WERI-Rb-1 (cell line): ENCODE results near the gene KMT5C.

Experiments used
- DNase-seq: peaks from one replicate; pipeline ENCODE4 v3.0.0-alpha.2; 2020
- H3K27ac ChIP-seq: fragments of 250-450 bp; sonication (Bioruptor Pico); 2 replicates; pipeline ENCODE4 v1.5.1; 2020; ENCODE audit warnings: mild to moderate bottlenecking, moderate library complexity
- H3K27me3 ChIP-seq: fragments of 250-450 bp; sonication (Bioruptor Pico); 2 replicates; pipeline ENCODE4 v1.5.1; 2021; ENCODE audit warnings: mild to moderate bottlenecking, low read depth, moderate library complexity; ENCODE audit not compliant: insufficient read depth, severe bottlenecking
- H3K36me3 ChIP-seq: fragments of 250-450 bp; sonication (Bioruptor Pico); 2 replicates; pipeline ENCODE4 v1.5.1; 2020; ENCODE audit warnings: mild to moderate bottlenecking, moderate library complexity
- H3K4me3 ChIP-seq: 2 replicates; pipeline ENCODE4 v1.5.1; 2011; ENCODE audit warnings: low read depth, mild to moderate bottlenecking, control low read depth, low read length
- H3K9me3 ChIP-seq: fragments of 250-450 bp; sonication (Bioruptor Pico); 2 replicates; pipeline ENCODE4 v1.5.1; 2021; ENCODE audit warnings: mild to moderate bottlenecking, moderate library complexity; ENCODE audit not compliant: severe bottlenecking
- TF ChIP-seq, protein P1 (sequence below): IDR thresholded peaks from 2 replicates; pipeline ENCODE4 v1.5.1; 2011; ENCODE audit warnings: low read depth, mild to moderate bottlenecking, control low read depth, inconsistent platforms, low read length

Gene KMT5C

DNA sequence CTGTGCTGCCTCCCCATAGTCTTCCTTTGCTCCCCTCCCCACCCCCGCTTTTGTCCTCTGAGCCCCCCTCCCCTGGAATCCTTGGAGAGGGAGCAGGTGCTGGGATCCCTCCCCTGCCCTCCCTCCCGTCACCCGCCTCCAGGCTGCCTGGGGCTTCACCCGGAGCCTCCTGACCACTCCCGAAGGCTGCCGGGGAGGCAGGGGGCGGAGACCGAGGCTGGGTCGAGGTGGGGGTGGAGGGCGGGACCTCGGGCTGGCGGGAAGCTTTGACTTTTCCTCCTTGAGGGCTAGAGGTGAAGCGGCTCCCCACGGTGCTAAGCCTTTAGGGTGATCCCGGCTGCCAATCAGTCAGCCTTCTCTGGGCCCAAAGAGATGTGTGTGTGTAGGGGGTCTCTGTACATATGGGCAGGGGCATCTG is 1.5 kb downstream of the KMT5C start:
- no peaks in the 10 kb centered on the region for H3K27me3 ChIP-seq
- TF ChIP-seq, protein P1, sequence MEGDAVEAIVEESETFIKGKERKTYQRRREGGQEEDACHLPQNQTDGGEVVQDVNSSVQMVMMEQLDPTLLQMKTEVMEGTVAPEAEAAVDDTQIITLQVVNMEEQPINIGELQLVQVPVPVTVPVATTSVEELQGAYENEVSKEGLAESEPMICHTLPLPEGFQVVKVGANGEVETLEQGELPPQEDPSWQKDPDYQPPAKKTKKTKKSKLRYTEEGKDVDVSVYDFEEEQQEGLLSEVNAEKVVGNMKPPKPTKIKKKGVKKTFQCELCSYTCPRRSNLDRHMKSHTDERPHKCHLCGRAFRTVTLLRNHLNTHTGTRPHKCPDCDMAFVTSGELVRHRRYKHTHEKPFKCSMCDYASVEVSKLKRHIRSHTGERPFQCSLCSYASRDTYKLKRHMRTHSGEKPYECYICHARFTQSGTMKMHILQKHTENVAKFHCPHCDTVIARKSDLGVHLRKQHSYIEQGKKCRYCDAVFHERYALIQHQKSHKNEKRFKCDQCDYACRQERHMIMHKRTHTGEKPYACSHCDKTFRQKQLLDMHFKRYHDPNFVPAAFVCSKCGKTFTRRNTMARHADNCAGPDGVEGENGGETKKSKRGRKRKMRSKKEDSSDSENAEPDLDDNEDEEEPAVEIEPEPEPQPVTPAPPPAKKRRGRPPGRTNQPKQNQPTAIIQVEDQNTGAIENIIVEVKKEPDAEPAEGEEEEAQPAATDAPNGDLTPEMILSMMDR: no peak
- peak; percentile 93 for DNase-seq

DNA sequence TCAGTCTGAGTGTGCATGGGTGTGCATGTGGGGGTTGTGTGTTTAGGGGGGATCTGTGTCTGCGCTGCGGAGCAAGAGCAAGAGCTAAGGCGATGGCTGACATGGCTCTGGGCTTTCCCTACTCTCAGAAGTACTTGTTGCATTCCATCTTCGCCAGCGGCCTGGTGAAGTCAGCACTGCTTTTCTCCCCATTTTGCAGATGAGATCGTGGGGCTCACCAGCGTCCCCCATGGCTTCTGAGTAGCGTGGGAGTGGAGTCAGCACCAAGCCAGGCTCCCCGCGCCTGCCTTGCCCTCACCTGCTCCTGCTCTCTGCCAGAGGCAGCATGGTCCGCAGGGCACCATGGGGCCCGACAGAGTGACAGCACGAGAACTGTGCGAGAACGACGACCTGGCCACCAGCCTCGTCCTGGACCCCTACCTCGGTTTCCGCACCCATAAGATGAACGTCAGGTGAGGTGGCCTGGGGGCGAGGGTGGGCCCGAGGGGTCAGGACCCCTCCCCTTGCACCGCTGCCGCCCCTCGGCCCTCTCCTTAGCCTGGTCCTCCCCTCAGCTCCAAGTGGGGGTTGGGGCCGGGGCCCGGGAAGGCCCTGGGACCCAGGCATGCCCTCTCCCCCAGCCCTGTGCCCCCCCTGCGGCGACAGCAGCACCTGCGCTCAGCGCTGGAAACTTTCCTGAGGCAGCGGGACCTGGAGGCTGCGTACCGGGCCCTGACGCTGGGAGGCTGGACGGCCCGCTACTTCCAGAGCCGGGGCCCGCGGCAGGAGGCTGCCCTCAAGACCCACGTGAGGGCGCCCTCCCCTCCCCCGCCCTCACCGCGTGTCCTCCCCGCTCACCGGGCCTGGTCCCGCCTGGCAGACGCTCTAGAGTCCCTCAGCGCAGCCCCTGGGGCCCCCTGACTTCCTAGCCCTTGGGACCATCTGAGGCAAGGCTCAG is 2.2 kb downstream of the KMT5C start:
- Histone ChIP-seq H3K4me3 (peak overlapping the region; percentile 33), H3K9me3 (no peaks in the 10 kb centered on the region), H3K36me3 (peaks cover 43% of the 10 kb centered on the region), H3K27me3 (no peaks in the 10 kb centered on the region), H3K27ac (peak overlapping the region; percentile 56)
- no peak for DNase-seq
- TF ChIP-seq, protein P1: no peak

More for the DNA sequence above, 1.5 kb downstream of the KMT5C start:
- Histone ChIP-seq H3K36me3 (peaks cover 39% of the 10 kb centered on the region), H3K4me3 (peak overlapping the region; percentile 93), H3K9me3 (no peaks in the 10 kb centered on the region), H3K27ac (peak overlapping the region; percentile 89)

DNA sequence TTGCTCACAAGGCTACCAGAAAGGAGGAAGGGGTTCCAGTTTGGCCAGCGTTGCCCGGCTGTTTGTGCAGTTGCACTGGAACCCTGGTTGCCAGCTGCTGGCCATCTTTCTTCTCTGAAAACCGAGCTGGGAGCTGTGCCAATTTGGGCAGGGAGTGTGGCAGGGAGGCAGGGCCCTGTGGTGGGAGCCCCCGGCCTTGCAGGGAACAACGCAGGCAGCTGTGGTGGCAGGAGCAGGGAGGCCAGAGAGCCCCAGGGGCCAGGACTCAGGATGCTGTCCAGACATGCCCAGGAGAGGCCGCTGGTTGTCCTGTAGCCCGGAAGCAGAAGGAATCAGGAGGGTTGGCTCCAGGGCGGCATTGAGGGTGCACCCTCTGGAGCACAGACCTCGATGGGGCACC is 4.8 kb downstream of the KMT5C start:
- no peaks in the 10 kb centered on the region for H3K9me3 ChIP-seq
- H3K4me3 ChIP-seq: no peak overlapping the region
- DNase-seq: no peak
- H3K27ac ChIP-seq: peak overlapping the region; percentile 54
- H3K27me3 ChIP-seq: no peaks in the 10 kb centered on the region
- TF ChIP-seq, protein P1: no peak
- H3K36me3 ChIP-seq: peaks cover 48% of the 10 kb centered on the region

DNA sequence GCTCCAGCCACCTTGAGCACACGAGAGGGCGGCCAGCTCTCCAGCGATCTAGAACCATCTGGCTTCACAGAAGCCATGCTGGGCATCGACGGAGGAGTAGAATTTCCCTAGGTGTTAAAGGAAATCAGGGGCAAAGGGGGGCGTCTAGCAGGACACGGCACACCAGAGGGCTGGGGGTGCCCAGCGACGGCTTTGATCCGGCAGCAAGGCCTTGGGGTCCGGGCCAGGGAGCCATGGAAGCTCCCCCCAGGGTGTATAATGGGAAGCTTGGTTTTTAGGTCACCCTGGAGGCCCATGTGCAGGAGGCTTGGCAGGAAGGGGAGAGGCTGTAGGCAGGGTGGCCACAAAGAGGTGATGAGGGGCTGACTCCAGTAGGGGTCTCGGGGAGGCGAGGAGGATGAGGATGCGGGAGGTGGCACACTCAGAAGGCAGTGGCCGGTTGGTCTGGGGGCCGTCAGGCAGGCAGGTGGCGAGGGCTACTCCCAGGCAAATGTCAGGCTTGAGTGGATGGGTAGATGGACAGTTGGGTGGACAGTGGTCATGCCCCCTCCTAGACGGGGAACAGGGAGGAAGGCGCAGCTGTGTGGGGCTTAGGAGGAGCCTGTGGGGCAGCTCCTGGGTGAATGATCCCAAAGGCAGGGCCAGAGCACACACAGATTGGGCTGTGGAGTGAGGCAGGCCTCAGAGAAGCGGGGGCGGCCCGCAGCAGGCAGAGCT is 5.6 kb downstream of the KMT5C start:
- no peak overlapping the region for H3K4me3 ChIP-seq
- H3K27ac ChIP-seq: peak overlapping the region; percentile 54
- DNase-seq: no peak
- TF ChIP-seq, protein P1: no peak
- H3K9me3 ChIP-seq: no peaks in the 10 kb centered on the region
- H3K27me3 ChIP-seq: no peaks in the 10 kb centered on the region
- H3K36me3 ChIP-seq: peaks cover 53% of the 10 kb centered on the region

DNA sequence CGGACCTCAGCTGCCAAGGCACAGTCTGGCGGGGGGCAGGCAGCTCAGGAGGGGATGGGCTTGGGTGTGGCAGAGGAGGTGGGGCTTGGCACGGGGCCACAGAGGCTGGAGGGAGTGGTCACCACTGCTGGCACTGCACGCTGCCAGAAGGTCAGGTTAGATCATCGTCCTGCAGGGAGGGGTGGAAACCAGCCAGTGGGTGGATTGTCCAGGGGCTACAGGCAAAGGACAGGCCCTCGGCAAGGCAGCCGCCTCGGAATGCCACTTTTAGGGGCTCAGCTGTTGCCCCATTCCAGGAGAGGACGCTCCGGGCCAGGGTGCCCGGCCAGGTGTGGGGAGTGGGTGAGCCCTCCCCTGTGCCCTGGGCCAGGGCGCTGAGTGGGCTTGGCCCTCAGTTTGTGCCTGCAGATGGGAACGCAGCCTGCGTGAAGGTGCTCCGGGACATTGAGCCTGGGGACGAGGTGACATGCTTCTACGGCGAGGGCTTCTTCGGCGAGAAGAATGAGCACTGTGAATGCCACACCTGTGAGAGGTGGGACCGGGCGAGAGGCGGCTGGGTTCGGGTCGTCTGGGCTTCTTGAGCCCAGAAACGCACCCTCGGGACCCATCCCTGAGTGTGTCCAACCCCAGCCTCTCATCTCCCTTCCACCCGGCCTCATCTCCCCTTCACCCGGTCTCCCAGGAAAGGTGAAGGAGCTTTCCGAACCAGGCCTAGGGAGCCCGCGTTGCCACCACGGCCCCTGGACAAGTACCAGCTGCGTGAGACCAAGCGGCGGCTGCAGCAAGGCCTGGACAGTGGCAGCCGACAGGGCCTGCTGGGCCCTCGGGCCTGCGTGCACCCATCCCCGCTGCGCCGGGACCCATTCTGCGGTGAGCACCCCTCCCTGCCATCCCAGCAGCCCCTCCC is 6.4 kb downstream of the KMT5C start:
- peaks cover 54% of the 10 kb centered on the region for H3K36me3 ChIP-seq
- no peak overlapping the region for H3K4me3 ChIP-seq
- peak; percentile 38 for DNase-seq
- TF ChIP-seq, protein P1: no peak
- H3K9me3 ChIP-seq: no peaks in the 10 kb centered on the region
- H3K27ac ChIP-seq: no peak overlapping the region
- no peaks in the 10 kb centered on the region for H3K27me3 ChIP-seq
